ENCODE measurements around the gene CDC42EP4. TPM values are rescaled to one million over a fixed set of nuclear protein-coding genes. Genes with fewer than 3 reads are reported as not detected.

The CDC42EP4 gene
- total RNA-seq, 2 experiments from 2014 or later = 1.7 to 2.1 TPM

- no peak overlapping the region for H3K4me3 Mint-ChIP-seq
- no peaks in the 10 kb centered on the region for H3K36me3 Mint-ChIP-seq (ENCODE audit: low read depth)
- H3K4me1 Mint-ChIP-seq = peaks cover 10% of the 10 kb centered on the region
- H3K9me3 Mint-ChIP-seq = no peaks in the 10 kb centered on the region
- no peak for DNase-seq
- ChIA-PET POLR2A (no interaction called here), CTCF (no interaction called here)
- H3K27ac Mint-ChIP-seq = no peak overlapping the region
- H3K27me3 Mint-ChIP-seq = no peaks in the 10 kb centered on the region
These were observed 26.2 kb downstream of the CDC42EP4 start for GRCh38 chr17:73285603-73285908.

DNA sequence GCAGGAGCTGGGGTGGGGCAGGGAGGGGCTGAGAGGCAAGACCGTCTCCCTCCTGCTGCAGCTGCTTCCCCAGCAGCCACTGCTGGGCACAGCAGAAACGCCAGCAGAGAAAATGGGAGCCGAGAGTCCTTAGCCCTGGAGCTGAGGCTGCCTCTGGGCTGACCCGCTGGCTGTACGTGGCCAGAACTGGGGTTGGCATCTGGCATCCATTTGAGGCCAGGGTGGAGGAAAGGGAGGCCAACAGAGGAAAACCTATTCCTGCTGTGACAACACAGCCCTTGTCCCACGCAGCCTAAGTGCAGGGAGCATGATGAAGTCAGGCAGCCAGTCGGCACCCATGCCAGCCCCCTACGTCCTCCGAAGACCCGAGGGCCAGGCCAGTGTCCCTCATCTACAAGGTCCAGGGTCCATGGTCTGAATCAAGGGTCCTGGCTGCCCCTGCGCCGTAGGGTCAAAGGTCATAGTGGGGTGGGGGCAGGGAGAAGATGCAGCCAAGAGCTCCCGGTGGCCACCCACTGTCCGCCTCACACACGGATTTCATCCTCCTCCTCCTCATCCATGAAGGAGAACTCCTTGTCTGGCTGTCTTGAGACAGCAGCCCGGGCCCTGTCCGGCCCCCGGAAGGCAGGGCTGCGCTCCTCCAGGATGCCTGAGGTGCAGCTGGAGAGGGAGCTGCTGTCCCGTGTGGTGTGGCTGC lies 26.7 kb downstream of the CDC42EP4 start:
- POLR2A ChIA-PET = no interaction called here
- CTCF ChIA-PET = interaction anchor here (0.6 to 0.7 kb wide), 2 partner anchors 19 to 120 kb away, joined by 3 read pairs; no protein-coding TSS in a partner anchor

GRCh38 chr17:73284354-73284753 lies 27.4 kb downstream of the CDC42EP4 start:
- Mint-ChIP-seq H3K4me1 (peaks cover 3% of the 10 kb centered on the region), H3K27me3 (no peaks in the 10 kb centered on the region), H3K27ac (no peak overlapping the region), H3K36me3 (ENCODE audit: low read depth) (no peaks in the 10 kb centered on the region), H3K4me3 (no peak overlapping the region), H3K9me3 (no peaks in the 10 kb centered on the region)
- ChIA-PET CTCF (interaction anchor here (0.6 to 0.7 kb wide), 2 partner anchors 18 to 119 kb away, joined by 3 read pairs; no protein-coding TSS in a partner anchor), POLR2A (no interaction called here)
- no peak for DNase-seq

More for the DNA sequence above, 26.7 kb downstream of the CDC42EP4 start:
- Mint-ChIP-seq H3K9me3 (no peaks in the 10 kb centered on the region), H3K27ac (no peak overlapping the region), H3K4me3 (no peak overlapping the region), H3K36me3 (ENCODE audit: low read depth) (no peaks in the 10 kb centered on the region), H3K4me1 (peaks cover 7% of the 10 kb centered on the region), H3K27me3 (no peaks in the 10 kb centered on the region)
- no peak for DNase-seq

- Mint-ChIP-seq H3K4me3 (no peak overlapping the region), H3K36me3 (ENCODE audit: low read depth) (no peaks in the 10 kb centered on the region), H3K4me1 (no peaks in the 10 kb centered on the region), H3K9me3 (no peaks in the 10 kb centered on the region), H3K27me3 (no peaks in the 10 kb centered on the region), H3K27ac (no peak overlapping the region)
- ChIA-PET POLR2A (no interaction called here), CTCF (interaction anchor here (0.6 kb wide), 2 partner anchors 119 to 204 kb away, joined by 3 read pairs; no protein-coding TSS in a partner anchor)
- no peak for DNase-seq
These were observed 27.9 kb downstream of the CDC42EP4 start for GRCh38 chr17:73283841-73284282.

- H3K36me3 Mint-ChIP-seq (ENCODE audit: low read depth) = no peaks in the 10 kb centered on the region
- CTCF ChIA-PET = interaction anchor here (0.6 kb wide), 1 partner anchor 205 kb away, joined by 3 read pairs; no protein-coding TSS in a partner anchor
- H3K4me1 Mint-ChIP-seq = no peaks in the 10 kb centered on the region
- H3K9me3 Mint-ChIP-seq = no peaks in the 10 kb centered on the region
- no peak overlapping the region for H3K27ac Mint-ChIP-seq
- POLR2A ChIA-PET = no interaction called here
- H3K4me3 Mint-ChIP-seq = no peak overlapping the region
- DNase-seq = no peak
- H3K27me3 Mint-ChIP-seq = no peaks in the 10 kb centered on the region
These were observed 28.6 kb downstream of the CDC42EP4 start for GRCh38 chr17:73283250-73283649.

GRCh38 chr17:73282629-73283028 lies 29.2 kb downstream of the CDC42EP4 start:
- Mint-ChIP-seq H3K27me3 (no peaks in the 10 kb centered on the region), H3K27ac (no peak overlapping the region), H3K4me3 (no peak overlapping the region), H3K4me1 (no peaks in the 10 kb centered on the region), H3K36me3 (ENCODE audit: low read depth) (no peaks in the 10 kb centered on the region), H3K9me3 (no peaks in the 10 kb centered on the region)
- CTCF ChIA-PET = no interaction called here
- DNase-seq = no peak
- POLR2A ChIA-PET = no interaction called here

DNA sequence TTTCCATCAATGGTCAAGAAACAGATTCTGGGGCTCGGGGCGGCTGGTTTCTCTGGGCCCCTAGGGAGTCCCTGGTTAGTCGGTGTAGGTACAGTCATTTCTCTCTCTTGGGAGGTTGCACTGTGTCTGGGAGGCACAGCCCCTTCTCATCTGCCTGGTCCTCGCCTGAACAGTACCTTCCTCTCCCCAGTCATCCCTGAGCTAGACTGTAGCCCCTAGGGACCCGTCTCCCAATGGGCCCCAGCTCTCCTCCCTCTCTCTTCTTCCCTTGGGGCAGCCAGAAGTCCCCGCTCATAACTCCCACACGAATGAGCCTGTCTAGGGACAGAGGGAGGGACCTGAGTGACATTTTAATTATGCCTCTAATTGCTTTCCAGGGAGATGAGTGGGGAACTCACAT lies 29.9 kb downstream of the CDC42EP4 start:
- ChIA-PET POLR2A (no interaction called here), CTCF (no interaction called here)
- H3K36me3 Mint-ChIP-seq (ENCODE audit: low read depth) = no peaks in the 10 kb centered on the region
- no peaks in the 10 kb centered on the region for H3K27me3 Mint-ChIP-seq
- DNase-seq = no peak
- H3K4me3 Mint-ChIP-seq = no peak overlapping the region
- no peaks in the 10 kb centered on the region for H3K9me3 Mint-ChIP-seq
- H3K27ac Mint-ChIP-seq = no peak overlapping the region
- no peaks in the 10 kb centered on the region for H3K4me1 Mint-ChIP-seq

- no peaks in the 10 kb centered on the region for H3K4me1 Mint-ChIP-seq
- H3K4me3 Mint-ChIP-seq = no peak overlapping the region
- ChIA-PET CTCF (interaction anchor here (0.6 kb wide), 1 partner anchor 151 kb away, joined by 7 read pairs; no protein-coding TSS in a partner anchor), POLR2A (no interaction called here)
- DNase-seq = no peak
- no peaks in the 10 kb centered on the region for H3K27me3 Mint-ChIP-seq
- H3K36me3 Mint-ChIP-seq (ENCODE audit: low read depth) = no peaks in the 10 kb centered on the region
- H3K27ac Mint-ChIP-seq = no peak overlapping the region
- no peaks in the 10 kb centered on the region for H3K9me3 Mint-ChIP-seq
These were observed 31.6 kb downstream of the CDC42EP4 start for GRCh38 chr17:73280191-73280590.

- no peaks in the 10 kb centered on the region for H3K36me3 Mint-ChIP-seq (ENCODE audit: low read depth)
- H3K27ac Mint-ChIP-seq = no peak overlapping the region
- no peak overlapping the region for H3K4me3 Mint-ChIP-seq
- no peaks in the 10 kb centered on the region for H3K27me3 Mint-ChIP-seq
- POLR2A ChIA-PET = no interaction called here
- no peaks in the 10 kb centered on the region for H3K9me3 Mint-ChIP-seq
- H3K4me1 Mint-ChIP-seq = no peaks in the 10 kb centered on the region
- DNase-seq = no peak
- CTCF ChIA-PET = no interaction called here
These were observed 32.1 kb downstream of the CDC42EP4 start for GRCh38 chr17:73279704-73280103.

DNA sequence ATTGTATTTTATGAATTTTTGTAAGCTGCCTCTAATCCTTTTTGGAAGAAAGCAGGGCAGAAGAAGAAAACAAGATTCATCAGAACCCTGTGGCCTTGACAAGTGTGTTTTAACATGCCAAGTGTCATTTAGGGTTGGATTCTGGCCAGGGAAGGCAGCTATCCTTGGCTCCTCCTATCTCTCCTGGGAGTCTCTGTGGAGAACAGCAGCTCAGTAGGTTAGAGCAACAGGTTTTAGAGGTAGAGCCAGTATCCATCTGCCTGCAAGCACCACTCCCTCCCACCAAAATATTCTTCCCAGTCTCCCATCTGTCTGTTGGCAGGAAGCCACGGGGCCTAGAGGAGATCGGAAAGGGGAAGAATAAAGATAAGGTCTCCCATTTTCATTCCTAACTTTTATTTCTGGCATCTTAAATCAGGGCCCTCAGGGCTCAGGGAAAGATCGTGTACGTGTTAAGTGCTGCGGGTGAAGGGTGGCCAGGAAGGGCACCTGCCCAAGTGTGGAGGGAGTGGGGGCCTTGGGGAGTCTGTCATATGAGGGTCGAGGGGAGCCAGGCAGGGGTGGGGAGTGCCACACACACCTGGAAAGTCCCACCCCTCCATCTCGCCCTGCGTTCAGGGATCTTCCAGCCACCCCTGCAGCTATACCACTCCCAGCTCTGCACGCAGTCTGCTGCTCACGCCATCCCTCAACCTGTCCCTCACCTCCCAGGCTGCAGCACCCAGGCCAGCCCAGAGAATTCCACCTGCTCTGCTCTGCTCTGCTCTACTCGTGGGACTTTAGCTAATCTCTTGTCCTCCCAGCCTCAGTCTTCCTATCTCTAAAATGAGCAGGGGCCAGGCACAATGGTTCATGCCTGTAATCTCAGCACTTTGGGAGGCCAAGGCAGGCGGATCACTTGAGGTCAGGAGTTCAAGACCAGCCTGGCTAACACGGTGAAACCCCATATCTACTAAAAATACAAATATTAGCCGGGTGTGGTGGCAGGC lies 33.0 kb downstream of the CDC42EP4 start:
- DNase-seq = no peak
- Mint-ChIP-seq H3K9me3 (no peaks in the 10 kb centered on the region), H3K4me3 (no peak overlapping the region), H3K27me3 (no peaks in the 10 kb centered on the region), H3K36me3 (ENCODE audit: low read depth) (no peaks in the 10 kb centered on the region), H3K27ac (no peak overlapping the region), H3K4me1 (no peaks in the 10 kb centered on the region)
- POLR2A ChIA-PET = no interaction called here
- CTCF ChIA-PET = interaction anchor here (0.5 to 0.9 kb wide), 2 partner anchors 37 to 377 kb away, joined by 3 to 5 read pairs; no protein-coding TSS in a partner anchor

GRCh38 chr17:73278049-73278464 lies 33.7 kb downstream of the CDC42EP4 start:
- H3K4me1 Mint-ChIP-seq = no peaks in the 10 kb centered on the region
- CTCF ChIA-PET = interaction anchor here (0.5 to 0.9 kb wide), 2 partner anchors 38 to 378 kb away, joined by 3 to 5 read pairs; no protein-coding TSS in a partner anchor

DNA sequence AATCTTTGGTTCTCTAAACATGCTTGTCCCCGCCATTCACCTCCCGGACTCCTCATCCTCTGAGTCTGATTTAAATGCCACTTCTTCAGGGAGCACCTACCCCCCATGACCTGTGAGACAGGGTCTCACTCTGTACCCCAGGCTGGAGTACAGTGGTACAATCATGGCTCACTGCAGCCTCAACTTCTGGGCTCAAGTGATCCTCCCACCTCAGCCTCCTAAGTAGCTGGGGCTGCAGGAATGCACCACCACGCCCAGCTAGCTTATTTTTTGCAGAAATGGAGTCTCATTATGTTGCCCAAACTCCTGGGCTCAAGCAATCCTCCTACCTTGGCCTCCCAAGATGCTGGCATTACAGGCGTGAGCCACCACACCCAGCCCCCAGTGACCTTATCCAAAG lies 37.3 kb downstream of the CDC42EP4 start:
- no peaks in the 10 kb centered on the region for H3K27me3 Mint-ChIP-seq
- ChIA-PET POLR2A (no interaction called here), CTCF (no interaction called here)
- no peak for DNase-seq
- H3K9me3 Mint-ChIP-seq = no peaks in the 10 kb centered on the region
- no peak overlapping the region for H3K27ac Mint-ChIP-seq
- H3K4me3 Mint-ChIP-seq = no peak overlapping the region
- no peaks in the 10 kb centered on the region for H3K4me1 Mint-ChIP-seq
- no peaks in the 10 kb centered on the region for H3K36me3 Mint-ChIP-seq (ENCODE audit: low read depth)

More at GRCh38 chr17:73278049-73278464, 33.7 kb downstream of the CDC42EP4 start:
- Mint-ChIP-seq H3K27ac (no peak overlapping the region), H3K36me3 (ENCODE audit: low read depth) (no peaks in the 10 kb centered on the region), H3K27me3 (no peaks in the 10 kb centered on the region), H3K9me3 (no peaks in the 10 kb centered on the region), H3K4me3 (no peak overlapping the region)
- POLR2A ChIA-PET = no interaction called here
- DNase-seq = no peak

DNA sequence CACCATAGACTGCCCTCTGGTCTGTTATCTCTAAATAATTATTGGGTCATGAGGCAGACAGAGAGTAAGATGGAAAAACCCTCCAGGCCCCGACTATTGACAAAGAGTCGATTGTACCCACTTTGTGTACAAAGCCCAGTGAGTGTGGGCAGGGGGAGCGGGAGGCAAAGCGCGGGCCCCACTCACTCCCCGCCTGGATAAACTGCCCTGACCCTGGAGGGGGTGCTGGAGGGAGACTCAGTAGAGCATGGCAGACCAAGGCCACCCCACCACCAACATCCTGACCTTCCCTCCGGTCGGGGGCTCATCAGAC lies 38.9 kb downstream of the CDC42EP4 start:
- Mint-ChIP-seq H3K36me3 (ENCODE audit: low read depth) (no peaks in the 10 kb centered on the region), H3K4me1 (no peaks in the 10 kb centered on the region), H3K9me3 (no peaks in the 10 kb centered on the region), H3K27ac (no peak overlapping the region), H3K27me3 (no peaks in the 10 kb centered on the region), H3K4me3 (no peak overlapping the region)
- ChIA-PET CTCF (no interaction called here), POLR2A (no interaction called here)
- no peak for DNase-seq

All from activated CD4-positive, alpha-beta T cell treated with anti-CD3 and anti-CD28 coated beads, Interleukin-2, amount 10 ng/mL, durations not matched to agents 7 days and 5 days (primary cell).